NCI-H526 treated with DMSO at 0.1 percent for 48 hours (cell line): Measurements from ENCODE around the gene BCL6.

ENCODE experiments used
- DNase-seq: peaks from one replicate; lab custom pipeline; 2025; lab: John Stamatoyannopoulos, UW

BCL6 gene

DNA sequence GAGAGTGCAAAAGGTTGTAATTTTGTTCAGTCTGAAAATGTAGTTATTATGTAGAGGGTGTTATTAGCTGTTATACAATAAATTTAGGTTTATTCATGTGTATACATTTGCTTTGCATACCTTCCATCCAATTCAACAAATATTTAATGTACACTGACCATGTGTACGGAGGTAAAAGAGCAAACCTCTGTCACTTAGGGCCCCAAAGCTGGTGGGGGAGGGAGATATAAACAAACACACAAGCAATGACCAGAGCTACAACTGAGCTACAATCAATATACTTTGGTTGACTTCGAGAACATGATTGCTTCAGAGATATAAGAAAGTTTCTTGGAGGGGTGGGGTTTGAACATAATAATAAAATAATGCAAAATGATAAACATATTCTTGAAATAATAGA lies 17.5 kb upstream of the BCL6 start:
- DNase-seq = no peak

- DNase-seq = no peak
These were observed 14.3 kb upstream of the BCL6 start for GRCh38 chr3:187759601-187760000.

GRCh38 chr3:187758318-187758955 lies 13.2 kb upstream of the BCL6 start:
- DNase-seq = no peak

- no peak for DNase-seq
These were observed 8.2 kb upstream of the BCL6 start for GRCh38 chr3:187753516-187753915.

DNA sequence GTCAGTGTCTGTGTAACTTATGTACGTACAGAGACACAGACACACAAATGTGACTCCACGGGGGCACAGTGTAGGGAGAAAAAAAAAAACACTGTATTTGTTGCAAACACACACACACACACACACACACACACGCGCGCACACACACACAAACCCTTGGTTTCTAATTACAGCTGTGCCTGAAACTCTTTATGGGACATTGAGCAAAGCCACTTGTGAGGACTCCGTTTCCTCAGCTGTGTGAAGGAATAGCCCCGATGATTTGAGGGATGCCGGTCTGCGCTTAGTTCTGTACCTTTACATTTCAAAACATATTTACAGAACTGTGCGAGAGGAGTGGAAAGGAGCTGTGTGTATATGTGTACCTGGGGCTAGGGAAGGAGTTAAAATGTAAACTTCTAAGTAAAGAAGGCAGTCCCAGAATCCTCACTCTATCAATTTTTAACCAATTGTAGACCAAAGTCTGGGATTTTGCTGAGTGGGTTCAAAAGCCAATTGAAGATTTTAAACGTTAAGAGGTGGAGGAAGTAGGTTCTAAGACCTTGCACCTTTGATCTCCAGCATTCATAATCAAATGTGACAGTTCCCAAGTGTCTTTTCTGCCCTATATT lies 5.3 kb upstream of the BCL6 start:
- no peak for DNase-seq

GRCh38 chr3:187750006-187750512 lies 4.8 kb upstream of the BCL6 start:
- peak; percentile 79 for DNase-seq

GRCh38 chr3:187748050-187748481 lies 2.8 kb upstream of the BCL6 start:
- DNase-seq = no peak

DNA sequence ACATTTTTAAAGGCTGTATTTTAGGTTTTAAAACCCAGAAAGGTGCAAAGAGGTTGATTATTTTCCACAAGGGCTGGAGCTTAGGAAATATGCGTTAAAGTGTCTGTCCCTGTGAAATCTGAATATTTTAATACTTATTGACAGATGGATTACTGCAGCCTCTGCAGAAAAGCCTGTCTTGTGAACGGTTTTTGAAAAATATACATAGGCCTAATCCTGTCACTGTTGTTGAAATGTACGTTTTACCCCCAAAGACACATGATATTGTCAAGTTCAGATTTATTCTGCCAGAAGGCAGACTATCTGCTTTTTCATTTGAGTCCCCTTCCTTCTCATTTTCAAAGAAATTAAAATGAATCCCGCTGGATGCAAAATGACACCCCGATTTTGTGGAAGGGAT lies 2.2 kb upstream of the BCL6 start:
- DNase-seq = no peak

DNA sequence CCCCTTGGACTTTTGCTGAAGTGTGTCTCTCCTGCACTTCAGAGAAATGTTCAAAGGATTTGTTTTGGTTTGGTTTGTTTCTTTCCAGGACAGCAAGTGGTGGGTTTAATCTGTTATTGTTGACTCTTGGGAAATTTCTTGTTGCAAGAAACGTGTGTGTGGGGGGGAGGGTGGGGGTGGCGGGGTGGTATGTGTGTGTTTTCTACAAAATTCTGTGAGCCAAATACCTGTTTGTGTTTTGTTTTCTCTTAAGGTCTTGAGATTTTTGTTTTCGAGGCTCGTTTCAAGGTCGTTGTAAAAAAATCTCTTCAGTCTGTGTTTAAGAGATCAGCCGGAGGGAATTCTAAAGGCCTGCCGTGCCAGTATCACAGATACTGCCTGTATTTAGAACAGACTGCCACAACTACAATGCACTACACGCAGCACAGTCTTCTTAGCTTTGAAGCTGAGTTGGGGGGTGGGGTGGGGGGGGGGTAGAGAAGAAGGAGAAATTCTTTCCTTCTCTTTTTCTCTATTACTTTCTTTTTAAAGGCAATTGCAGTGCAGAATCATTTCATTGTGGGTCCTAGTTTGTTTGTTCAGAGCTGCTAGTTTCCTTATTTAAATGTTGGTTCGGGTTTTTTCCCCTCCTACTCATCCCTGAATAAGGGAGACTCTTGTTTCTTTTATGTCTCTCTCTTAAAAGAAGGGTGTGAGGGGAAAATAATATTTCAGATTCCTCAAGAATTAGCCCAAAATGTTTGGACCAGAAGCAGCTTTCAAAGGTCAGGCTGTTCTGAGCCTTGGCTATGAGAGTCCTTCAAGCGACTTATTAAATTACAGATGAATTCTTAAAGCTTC lies 1.4 kb upstream of the BCL6 start:
- no peak for DNase-seq

DNA sequence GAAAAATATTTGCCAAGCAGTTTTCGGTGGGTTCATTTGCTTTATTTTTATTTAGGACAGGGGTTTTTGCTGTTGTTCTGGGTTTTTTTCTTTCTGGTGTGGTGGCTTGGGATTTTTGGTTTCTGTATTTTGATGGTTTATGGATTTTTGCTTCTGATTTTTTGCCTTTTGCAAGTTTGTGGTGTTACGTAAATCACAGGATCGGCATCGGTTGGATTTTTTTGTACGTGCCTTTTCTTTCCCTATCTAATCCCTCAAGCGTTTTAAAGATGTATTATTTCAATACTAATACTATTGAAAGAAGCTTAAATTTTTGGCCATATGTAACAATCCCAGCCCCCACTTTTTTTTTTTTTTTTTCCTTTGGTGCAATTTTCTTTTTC lies 782 bp upstream of the BCL6 start:
- DNase-seq = no peak

DNA sequence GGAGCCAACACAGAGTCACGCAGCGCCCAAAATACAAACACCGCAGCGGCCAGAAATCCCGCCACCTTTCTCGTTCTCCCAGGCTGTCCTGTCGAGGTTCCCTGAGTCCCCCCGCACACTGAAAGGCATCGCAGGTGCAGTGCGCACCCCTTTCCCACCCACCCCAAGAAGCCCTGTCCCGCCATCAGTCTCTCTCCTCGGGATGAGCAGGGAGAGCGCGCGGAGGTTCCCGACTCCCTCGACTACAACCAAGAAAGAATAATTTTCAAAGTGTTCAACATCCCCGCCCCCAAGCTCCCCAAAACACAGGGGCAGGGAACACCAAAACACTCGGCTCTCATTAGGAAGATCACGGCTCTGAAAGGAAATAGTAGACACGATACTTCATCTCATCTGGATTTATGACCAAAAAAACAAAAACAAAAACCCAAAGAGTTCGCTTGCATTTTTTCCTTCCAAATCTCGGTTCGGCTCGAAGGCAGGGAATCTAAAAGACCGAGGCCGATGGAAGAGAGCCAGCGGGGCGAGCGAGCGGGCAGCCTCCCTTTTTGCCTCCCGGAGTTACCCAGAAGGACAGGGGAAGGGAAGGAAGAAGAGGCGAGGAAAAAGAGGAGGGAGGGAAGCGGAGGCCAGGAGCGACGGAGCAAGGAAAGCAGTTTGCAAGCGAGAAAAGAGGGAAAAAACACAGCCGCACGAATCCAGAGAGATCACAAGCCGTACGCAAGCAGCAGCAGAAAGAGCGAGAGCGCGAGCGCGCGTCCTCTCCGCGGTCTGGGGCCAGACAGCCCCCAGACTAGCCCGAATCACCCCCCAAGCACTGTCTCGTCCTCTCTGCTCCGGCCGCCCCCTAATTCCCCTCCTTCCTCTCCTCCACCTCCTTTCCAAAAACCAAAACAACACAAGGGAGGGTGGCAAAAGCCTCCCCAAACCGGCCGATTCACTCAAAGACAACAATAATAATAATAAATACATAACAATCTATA lies 808 bp downstream of the BCL6 start:
- DNase-seq = peak; percentile 39

DNA sequence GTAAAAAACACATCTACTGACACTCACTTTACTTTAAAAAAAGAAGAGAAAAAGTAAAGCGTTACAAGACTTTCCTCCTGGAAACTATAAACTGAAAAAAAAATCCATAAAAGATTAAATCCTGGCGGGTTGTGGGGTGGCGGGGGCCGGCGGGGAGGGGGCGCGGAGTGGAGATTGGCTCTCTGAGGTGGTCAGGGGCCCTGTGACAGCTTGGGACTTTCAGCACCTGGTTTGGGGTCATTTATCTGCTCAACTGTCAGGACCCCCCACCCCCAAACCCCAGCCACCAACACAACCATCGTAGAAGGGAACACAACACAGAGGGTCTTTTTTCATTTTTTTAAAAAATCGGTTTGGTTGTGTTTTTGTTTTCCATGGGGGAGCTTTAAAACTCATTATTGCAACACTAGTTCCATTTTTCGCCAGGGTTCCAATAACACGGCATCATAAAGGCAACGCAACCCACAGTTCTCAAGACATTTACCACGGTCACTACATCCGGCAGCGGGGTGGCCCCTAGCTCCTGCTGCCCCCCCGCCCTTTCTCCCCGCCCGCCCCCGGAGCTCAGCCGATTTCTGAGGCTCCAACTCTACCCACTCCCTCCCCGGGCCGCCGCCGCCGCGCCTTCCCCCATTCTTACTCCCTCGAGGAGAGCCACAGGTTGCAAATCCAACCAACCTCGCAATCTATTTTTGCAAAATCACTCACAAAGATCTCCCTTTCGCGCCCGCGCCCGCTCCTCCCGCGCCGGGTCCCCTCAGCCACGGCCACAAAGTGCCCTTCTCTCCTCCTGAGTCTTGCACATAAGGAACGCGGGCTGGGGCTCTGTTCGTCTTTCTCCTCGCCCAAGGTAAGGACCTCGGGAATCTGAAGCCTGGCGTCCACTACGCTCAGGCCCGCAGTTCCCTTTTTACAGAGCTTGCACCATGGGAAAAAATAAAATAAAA lies 1.8 kb downstream of the BCL6 start:
- no peak for DNase-seq

GRCh38 chr3:187742351-187743171 lies 2.7 kb downstream of the BCL6 start:
- no peak for DNase-seq

DNA sequence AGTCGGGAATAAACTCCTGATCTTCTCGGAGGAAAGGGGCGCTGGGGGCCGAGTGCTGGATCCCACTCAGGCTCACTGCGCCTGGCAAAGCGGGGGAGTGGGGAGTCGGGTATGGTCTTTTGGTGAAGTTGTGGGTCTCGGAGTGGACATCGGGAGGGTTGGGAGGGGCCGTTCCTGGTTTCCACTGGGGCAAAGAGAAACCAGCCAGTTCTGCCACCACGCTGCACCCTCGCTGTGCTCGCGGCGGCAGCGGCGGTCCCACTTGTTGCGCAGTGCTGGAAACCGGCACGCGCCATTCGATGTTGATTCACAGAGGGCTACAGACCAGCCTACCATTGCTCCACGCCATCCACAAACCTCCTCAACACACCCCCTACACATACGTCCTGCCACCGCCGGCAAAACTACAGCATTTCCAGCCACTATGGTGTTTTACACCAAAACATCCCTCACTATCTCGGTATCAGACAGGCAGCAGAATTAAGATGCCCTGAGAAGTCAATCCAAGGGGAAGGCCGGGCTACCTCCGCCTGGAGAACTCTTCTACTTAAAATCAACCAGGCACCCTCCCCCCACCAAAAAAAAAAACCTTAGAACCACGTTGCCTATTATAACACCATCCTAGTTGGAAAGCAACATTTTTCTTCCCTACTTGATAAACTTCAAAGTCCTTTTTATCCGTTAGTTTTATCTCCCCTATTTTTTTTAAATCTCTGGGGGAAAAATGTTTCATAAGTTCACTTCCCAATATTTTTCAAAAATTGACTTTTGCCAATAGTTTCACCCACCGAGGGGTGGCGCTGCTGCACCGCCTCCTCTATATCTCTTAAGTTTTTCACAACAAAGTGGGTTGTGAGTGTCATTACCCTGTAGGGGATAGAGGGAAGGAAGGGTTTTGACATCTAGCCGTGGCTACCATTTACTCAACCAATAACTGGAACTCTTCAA lies 3.6 kb downstream of the BCL6 start:
- DNase-seq = peak; percentile 29

DNA sequence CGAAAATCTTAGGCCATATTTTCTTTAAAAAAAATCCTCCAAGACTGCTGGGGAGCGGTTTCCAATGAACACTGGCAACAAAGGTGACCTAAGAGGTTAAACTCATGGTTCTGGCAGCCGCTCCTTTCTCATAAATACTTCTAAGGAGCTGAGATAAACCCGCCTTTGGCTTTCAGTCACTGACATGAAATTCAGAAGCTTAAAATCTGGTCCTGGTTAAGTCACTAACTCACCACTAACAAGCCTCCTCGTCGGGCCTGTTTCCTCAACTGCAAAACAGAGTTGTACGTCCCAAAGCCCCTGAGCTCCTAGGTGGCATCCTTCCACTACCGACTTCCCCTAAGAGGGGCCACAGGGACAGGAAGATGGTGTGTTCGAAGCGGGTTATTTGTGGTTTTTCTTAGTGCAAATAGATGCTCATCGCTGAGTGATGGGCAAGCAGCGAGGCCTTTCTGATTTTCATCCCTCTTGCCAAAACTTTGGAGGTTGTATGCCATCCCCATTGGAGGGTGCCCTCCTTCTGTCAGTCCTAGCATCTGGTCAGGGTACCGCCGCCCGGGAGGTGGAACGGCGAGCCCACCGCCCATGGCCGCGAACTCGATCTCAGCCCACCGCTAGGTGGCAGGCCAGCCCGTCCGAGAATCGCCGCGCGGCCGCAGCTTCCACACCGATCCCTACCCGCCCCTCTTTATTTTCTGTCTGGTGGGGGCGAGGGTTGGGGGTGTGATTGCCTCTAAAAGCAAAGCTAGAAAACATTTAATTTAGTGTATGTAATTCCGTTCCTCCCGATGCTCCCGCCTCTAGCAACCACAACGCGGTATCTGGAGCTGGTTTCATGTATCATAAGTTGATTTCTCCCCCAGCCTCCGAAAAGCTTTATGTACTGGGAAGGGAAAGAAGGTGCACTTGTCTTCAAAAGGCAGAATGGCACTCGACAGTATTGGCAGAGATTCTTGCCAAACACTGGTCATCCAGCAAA lies 4.6 kb downstream of the BCL6 start:
- peak; percentile 32 for DNase-seq

DNA sequence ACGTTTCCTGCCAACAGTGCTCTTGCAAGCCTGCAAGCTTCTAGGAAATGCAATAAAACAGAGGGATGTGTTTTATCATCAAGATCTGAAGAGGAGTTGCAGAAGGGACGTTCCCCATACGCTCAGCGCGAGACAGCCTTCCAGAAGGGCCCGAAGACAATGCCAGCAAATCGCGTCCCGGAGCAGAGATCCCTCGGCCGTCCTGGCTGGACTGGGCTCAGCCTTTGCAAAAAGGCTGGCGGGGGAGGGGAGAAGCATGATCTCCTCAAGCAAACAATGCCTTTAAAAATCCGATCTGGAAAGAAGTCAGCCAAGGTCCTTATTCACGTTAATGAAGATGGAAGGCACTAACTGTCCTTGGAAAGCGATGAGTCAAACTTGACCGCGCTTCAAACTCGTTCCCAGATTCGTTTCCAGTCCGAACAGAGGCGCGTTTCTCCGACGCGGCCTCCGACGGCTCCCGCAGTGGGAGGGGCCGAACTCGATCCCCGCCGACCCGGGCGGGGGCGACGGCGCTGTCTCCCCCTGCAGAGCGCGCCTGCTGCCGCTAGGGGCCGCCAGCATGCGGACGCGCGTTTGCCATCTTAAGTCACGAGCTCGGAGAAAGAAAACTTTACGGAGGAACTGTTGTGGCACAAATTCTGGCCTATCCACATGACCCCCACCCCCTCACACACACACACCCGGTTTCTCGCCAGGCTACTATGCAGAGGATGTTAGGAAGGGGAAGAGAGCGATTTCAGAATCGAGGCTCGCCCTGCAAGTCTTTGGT lies 5.5 kb downstream of the BCL6 start:
- DNase-seq = peak; percentile 24
